Thoracic aorta (tissue), 2 donors: ENCODE results near the gene CEND1. TPM values are rescaled to one million over a fixed set of nuclear protein-coding genes. Genes with fewer than 3 reads are reported as not detected.

Source experiments
- ATAC-seq: fragments of 150-250 bp; one replicate; pipeline ENCODE4 v1.8.0; 2017; ENCODE audit warnings: low read depth; ENCODE audit not compliant: insufficient number of reproducible peaks, low FRiP score
- DNase-seq: peaks from one replicate; pipeline ENCODE4 v3.0.0-alpha.2; 2020; ENCODE audit warnings: low spot score
- H3K27ac ChIP-seq, 2 donors: fragments of 200-600 bp; sonication (generic); 1 replicate in 1 of 2; 2 replicates in 1 of 2; pipeline ENCODE4 v1.5.1; 2016; ENCODE audit warnings: mild to moderate bottlenecking in 2 of 2, moderate library complexity in 2 of 2
- H3K27me3 ChIP-seq: fragments of 200-600 bp; sonication (generic); replicated peaks from 2 replicates; pipeline ENCODE4 v1.6.0; 2016; ENCODE audit warnings: mild to moderate bottlenecking; ENCODE audit not compliant: insufficient read depth
- H3K36me3 ChIP-seq: fragments of 200-600 bp; sonication (generic); one replicate; pipeline ENCODE4 v1.5.1; 2016
- H3K4me1 ChIP-seq, 2 donors: fragments of 200-600 bp; sonication (generic); 1 replicate in 1 of 2; 2 replicates in 1 of 2; pipeline versions ENCODE4 v1.5.1 to v1.6.0; 2016; ENCODE audit warnings: low read depth in 2 of 2, mild to moderate bottlenecking in 1 of 2; ENCODE audit not compliant: control insufficient read depth in 1 of 2
- H3K4me3 ChIP-seq: fragments of 200-600 bp; sonication (generic); 2 replicates; pipeline ENCODE4 v1.5.1; 2016; ENCODE audit warnings: mild to moderate bottlenecking
- H3K9me3 ChIP-seq: fragments of 200-600 bp; sonication (generic); 2 replicates; pipeline ENCODE4 v1.5.1; 2016
- CTCF ChIP-seq: fragments of 200-600 bp; sonication (generic); IDR thresholded peaks from one replicate; pipeline ENCODE4 v1.5.1; 2019; ENCODE audit warnings: antibody characterized with exemption
- total RNA-seq, 2 donors: library from RNA; depleted of rRNA; stranded (reverse); fragments of >200 nt; gene quantifications; one replicate each; pipeline versions ENCODE4 v1.1.0 to v1.2.3, GENCODE V29; 2016

The CEND1 gene
- total RNA-seq, 2 donors from 2014 or later, result not detected

- no peak overlapping the region for H3K27ac ChIP-seq
- no peak for DNase-seq
- H3K9me3 ChIP-seq, result no peaks in the 10 kb centered on the region
- H3K4me1 ChIP-seq, result peaks cover 9 to 21% of the 10 kb centered on the region in 2 donors
- peaks cover 8% of the 10 kb centered on the region for H3K27me3 ChIP-seq
- TF ChIP-seq CTCF, result no peak
- ATAC-seq, result no peak
- no peak overlapping the region for H3K4me3 ChIP-seq
- H3K36me3 ChIP-seq, result no peaks in the 10 kb centered on the region
Measured at GRCh38 chr11:791658-792534, 2.0 kb upstream of the CEND1 start.

- Histone ChIP-seq H3K9me3 (no peaks in the 10 kb centered on the region), H3K27ac (no peak overlapping the region), H3K4me3 (no peak overlapping the region), H3K4me1 (peaks cover 3 to 14% of the 10 kb centered on the region in 2 donors), H3K27me3 (peaks cover 8% of the 10 kb centered on the region), H3K36me3 (no peaks in the 10 kb centered on the region)
- DNase-seq (no peak), ATAC-seq (no peak)
- TF ChIP-seq CTCF, result no peak
Measured at GRCh38 chr11:790721-791564, 1.1 kb upstream of the CEND1 start.

GRCh38 chr11:788953-789940 lies 643 bp downstream of the CEND1 start:
- H3K27me3 ChIP-seq, result peaks cover 8% of the 10 kb centered on the region
- ATAC-seq (no peak), DNase-seq (no peak)
- no peaks in the 10 kb centered on the region for H3K36me3 ChIP-seq
- no peak overlapping the region for H3K27ac ChIP-seq
- H3K4me3 ChIP-seq, result no peak overlapping the region
- no peak for TF ChIP-seq CTCF
- H3K4me1 ChIP-seq, result no peaks in the 10 kb centered on the region
- no peaks in the 10 kb centered on the region for H3K9me3 ChIP-seq

- ATAC-seq, result no peak
- Histone ChIP-seq H3K4me1 (peaks cover 0 to 9% of the 10 kb centered on the region in 2 donors), H3K4me3 (no peak overlapping the region), H3K9me3 (no peaks in the 10 kb centered on the region), H3K36me3 (no peaks in the 10 kb centered on the region), H3K27me3 (peaks cover 8% of the 10 kb centered on the region), H3K27ac (no peak overlapping the region)
- DNase-seq, result no peak
- TF ChIP-seq CTCF, result no peak
Measured at GRCh38 chr11:788009-788640, 1.8 kb downstream of the CEND1 start.
